Ishikawa (cell line): ENCODE results near the gene FOXK1.

Experiments used
- CEBPB ChIP-seq: IDR thresholded peaks from 2 replicates; pipeline ENCODE4 v1.6.1; 2012
- EP300 ChIP-seq: IDR thresholded peaks from 2 replicates; pipeline ENCODE4 v1.6.1; 2012; ENCODE audit warnings: borderline replicate concordance
- MAX ChIP-seq: IDR thresholded peaks from 2 replicates; pipeline ENCODE4 v1.6.1; 2012
- REST ChIP-seq: IDR thresholded peaks from 2 replicates; pipeline ENCODE4 v1.6.1; 2012; ENCODE audit warnings: low read depth, mild to moderate bottlenecking
- TAF1 ChIP-seq: IDR thresholded peaks from 2 replicates; pipeline ENCODE4 v1.6.1; 2012; ENCODE audit warnings: low read depth, mild to moderate bottlenecking
- TCF12 ChIP-seq: IDR thresholded peaks from 2 replicates; pipeline ENCODE4 v1.6.1; 2012; ENCODE audit warnings: low read depth
- YY1 ChIP-seq: IDR thresholded peaks from 2 replicates; pipeline ENCODE4 v1.6.1; 2012; ENCODE audit warnings: low read depth

GRCh38 chr7:4747746-4748145, 65.7 kb downstream of the FOXK1 start:
- no peak for TF ChIP-seq TCF12
- no peak for TF ChIP-seq REST
- no peak for TF ChIP-seq EP300
- TF ChIP-seq YY1: no peak
- no peak for TF ChIP-seq CEBPB
- TF ChIP-seq MAX: no peak
- no peak for TF ChIP-seq TAF1
